KOPT-K1 (cell line): ENCODE results near the gene ZNF548.
A peak's percentile ranks its signal among the peaks of the same experiment; 100 is the strongest.

Experiments used
- H3K27ac ChIP-seq: fragments of 200-600 bp; sonication (generic); 2 replicates; pipeline ENCODE4 v1.5.1; 2016; ENCODE audit warnings: antibody characterized with exemption, mild to moderate bottlenecking, low read depth, low read length; ENCODE audit not compliant: poor library complexity, severe bottlenecking
- H3K36me3 ChIP-seq: fragments of 200-600 bp; sonication (generic); 2 replicates; pipeline ENCODE4 v1.5.1; 2017; ENCODE audit warnings: antibody characterized with exemption, mild to moderate bottlenecking, low read length, moderate library complexity; ENCODE audit not compliant: insufficient read depth
- H3K9me3 ChIP-seq: fragments of 200-600 bp; sonication (generic); 2 replicates; pipeline ENCODE4 v1.5.1; 2017; ENCODE audit warnings: antibody characterized with exemption, low read length, mild to moderate bottlenecking; ENCODE audit not compliant: insufficient read depth, poor library complexity, severe bottlenecking

Gene ZNF548

GRCh38 chr19:57376151-57376550, 13.5 kb upstream of the ZNF548 start:
- Histone ChIP-seq H3K27ac (no peak overlapping the region), H3K9me3 (peaks cover 32% of the 10 kb centered on the region), H3K36me3 (peaks cover 58% of the 10 kb centered on the region)

- H3K27ac ChIP-seq: no peak overlapping the region
- peaks cover 50% of the 10 kb centered on the region for H3K36me3 ChIP-seq
- peaks cover 32% of the 10 kb centered on the region for H3K9me3 ChIP-seq
These were observed 12.0 kb upstream of the ZNF548 start for GRCh38 chr19:57377498-57378146.

- Histone ChIP-seq H3K36me3 (peaks cover 23% of the 10 kb centered on the region), H3K9me3 (peaks cover 14% of the 10 kb centered on the region), H3K27ac (no peak overlapping the region)
These were observed 8.7 kb upstream of the ZNF548 start for GRCh38 chr19:57380923-57381322.

GRCh38 chr19:57382806-57383488, 6.7 kb upstream of the ZNF548 start:
- Histone ChIP-seq H3K9me3 (no peaks in the 10 kb centered on the region), H3K36me3 (peaks cover 8% of the 10 kb centered on the region), H3K27ac (no peak overlapping the region)

- Histone ChIP-seq H3K27ac (peak overlapping the region; percentile 85), H3K9me3 (no peaks in the 10 kb centered on the region), H3K36me3 (peaks cover 6% of the 10 kb centered on the region)
These were observed 392 bp upstream of the ZNF548 start for GRCh38 chr19:57389194-57389729.

GRCh38 chr19:57395710-57396109, 6.1 kb downstream of the ZNF548 start:
- no peak overlapping the region for H3K27ac ChIP-seq
- peaks cover 11% of the 10 kb centered on the region for H3K9me3 ChIP-seq
- peaks cover 63% of the 10 kb centered on the region for H3K36me3 ChIP-seq

GRCh38 chr19:57398868-57399267, 9.2 kb downstream of the ZNF548 start:
- no peak overlapping the region for H3K27ac ChIP-seq
- H3K36me3 ChIP-seq: peaks cover 71% of the 10 kb centered on the region
- peaks cover 28% of the 10 kb centered on the region for H3K9me3 ChIP-seq

GRCh38 chr19:57403737-57404563, 14.3 kb downstream of the ZNF548 start:
- Histone ChIP-seq H3K27ac (no peak overlapping the region), H3K9me3 (peaks cover 24% of the 10 kb centered on the region), H3K36me3 (peaks cover 23% of the 10 kb centered on the region)

GRCh38 chr19:57406516-57407123, 17.0 kb downstream of the ZNF548 start:
- Histone ChIP-seq H3K9me3 (peaks cover 19% of the 10 kb centered on the region), H3K27ac (no peak overlapping the region), H3K36me3 (peaks cover 11% of the 10 kb centered on the region)

GRCh38 chr19:57410877-57411671, 21.4 kb downstream of the ZNF548 start, which contains the start of gene ZNF17:
Gene ZNF17, plus strand, starts transcription at chr19:57411161. Its CDS starts 2,455 bp downstream, at chr19:57413616.
- Histone ChIP-seq H3K27ac (peak within 1 kb of the TSS; percentile 51), H3K36me3 (peaks cover 20% of the 10 kb centered on the region), H3K9me3 (no peaks in the 10 kb centered on the region)

GRCh38 chr19:57419439-57419838, 29.8 kb downstream of the ZNF548 start:
- H3K27ac ChIP-seq: no peak overlapping the region
- no peaks in the 10 kb centered on the region for H3K9me3 ChIP-seq
- H3K36me3 ChIP-seq: peaks cover 65% of the 10 kb centered on the region

- Histone ChIP-seq H3K9me3 (no peaks in the 10 kb centered on the region), H3K36me3 (peaks cover 53% of the 10 kb centered on the region), H3K27ac (no peak overlapping the region)
These were observed 31.4 kb downstream of the ZNF548 start for GRCh38 chr19:57421037-57421436.

GRCh38 chr19:57434386-57435061, 44.9 kb downstream of the ZNF548 start:
- Histone ChIP-seq H3K9me3 (no peaks in the 10 kb centered on the region), H3K36me3 (peaks cover 19% of the 10 kb centered on the region), H3K27ac (peak overlapping the region; percentile 51)
